Measurements from ENCODE around the gene PDZK1.
"Not testable (repeated sequence)": the region's sequence is repeated elsewhere in the genome, so short reads cannot be mapped to it uniquely, and the experiment has no call there.

Gene PDZK1

GRCh38 chr1:145719230-145720079 lies 12.3 kb upstream of the PDZK1 start, which contains the start of gene CD160:
TSS of gene CD160 (plus strand) at chr1:145719499. CDS start at chr1:145728328, 8,829 bp downstream.
- no peak within 1 kb of the TSS for H3K27ac Mint-ChIP-seq
- DNase-seq: no peak
- H3K4me3 Mint-ChIP-seq: no peak within 1 kb of the TSS
- no peaks in the 10 kb centered on the region for H3K36me3 Mint-ChIP-seq
- CTCF ChIA-PET: interaction anchor here (1.3 to 1.5 kb wide), 3 partner anchors 8 to 86 kb away, joined by 3 to 4 read pairs (median 4); no protein-coding TSS in a partner anchor
- peaks cover 30% of the 10 kb centered on the region for H3K27me3 Mint-ChIP-seq
- peaks cover 17% of the 10 kb centered on the region for H3K4me1 Mint-ChIP-seq
- no peaks in the 10 kb centered on the region for H3K9me3 Mint-ChIP-seq

DNA sequence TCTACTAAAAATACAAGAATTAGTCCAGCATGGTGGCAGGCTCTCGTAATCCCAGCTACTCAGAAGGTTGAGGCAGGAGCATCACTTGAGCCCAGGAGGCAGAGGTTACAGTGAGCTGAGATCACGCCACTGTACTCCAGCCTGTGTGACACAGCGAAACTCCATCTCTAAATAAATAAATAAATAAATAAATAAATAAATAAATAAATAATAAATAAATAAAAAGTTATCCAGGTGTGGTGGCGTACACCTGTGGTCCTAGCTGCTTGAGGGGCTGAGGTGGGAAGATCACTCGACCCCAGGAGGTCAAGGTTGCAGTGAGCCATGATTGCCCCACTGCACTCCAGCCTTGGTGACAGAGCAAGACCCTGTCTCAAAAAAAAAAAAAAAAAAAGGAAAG lies 11.3 kb upstream of the PDZK1 start:
- not testable (repeated sequence) for H3K9me3 Mint-ChIP-seq, H3K4me3 Mint-ChIP-seq, H3K27ac Mint-ChIP-seq, DNase-seq, H3K36me3 Mint-ChIP-seq
- CTCF ChIA-PET: interaction anchor here (1.3 kb wide), 1 partner anchor 26 kb away, joined by 4 read pairs; no protein-coding TSS in a partner anchor
- Mint-ChIP-seq H3K4me1 (peaks cover 17% of the 10 kb centered on the region), H3K27me3 (peaks cover 30% of the 10 kb centered on the region)

GRCh38 chr1:145717833-145718232 lies 10.7 kb upstream of the PDZK1 start:
- Mint-ChIP-seq H3K9me3 (no peaks in the 10 kb centered on the region), H3K4me3 (no peak overlapping the region), H3K4me1 (peaks cover 17% of the 10 kb centered on the region), H3K27me3 (peaks cover 30% of the 10 kb centered on the region), H3K27ac (no peak overlapping the region), H3K36me3 (no peaks in the 10 kb centered on the region)
- no peak for DNase-seq
- CTCF ChIA-PET: no interaction called here

GRCh38 chr1:145716641-145717345 lies 9.6 kb upstream of the PDZK1 start:
- peaks cover 30% of the 10 kb centered on the region for H3K27me3 Mint-ChIP-seq
- DNase-seq: no peak
- no peak overlapping the region for H3K4me3 Mint-ChIP-seq
- no peaks in the 10 kb centered on the region for H3K36me3 Mint-ChIP-seq
- H3K4me1 Mint-ChIP-seq: peaks cover 17% of the 10 kb centered on the region
- H3K9me3 Mint-ChIP-seq: no peaks in the 10 kb centered on the region
- H3K27ac Mint-ChIP-seq: no peak overlapping the region
- CTCF ChIA-PET: no interaction called here

- no peak overlapping the region for H3K4me3 Mint-ChIP-seq
- peaks cover 16% of the 10 kb centered on the region for H3K27me3 Mint-ChIP-seq
- DNase-seq: no peak
- no peaks in the 10 kb centered on the region for H3K36me3 Mint-ChIP-seq
- H3K4me1 Mint-ChIP-seq: peaks cover 6% of the 10 kb centered on the region
- CTCF ChIA-PET: no interaction called here
- no peak overlapping the region for H3K27ac Mint-ChIP-seq
- no peaks in the 10 kb centered on the region for H3K9me3 Mint-ChIP-seq
Observed at GRCh38 chr1:145714524-145715111, 7.5 kb upstream of the PDZK1 start.

DNA sequence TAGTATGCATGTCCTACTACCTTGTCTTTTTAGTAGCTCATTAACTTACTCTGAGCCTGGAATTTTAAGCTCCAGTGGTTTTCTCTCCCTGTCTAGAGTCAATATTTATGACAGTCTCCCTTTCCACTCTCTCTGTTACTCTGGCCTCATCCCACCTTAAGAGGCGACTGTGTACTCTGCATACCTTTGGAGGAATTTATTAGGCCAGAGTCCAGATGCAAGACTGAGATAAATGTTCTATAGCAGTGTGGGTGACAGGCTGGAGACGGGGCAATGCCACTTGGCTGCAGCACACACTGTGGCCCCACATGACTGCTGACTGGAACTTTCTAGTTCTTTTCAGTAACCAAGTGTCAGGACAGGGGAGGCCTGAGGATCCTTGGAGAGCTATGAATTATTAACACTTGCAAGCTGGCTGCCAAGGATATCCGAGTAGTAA lies 4.1 kb upstream of the PDZK1 start:
- CTCF ChIA-PET: interaction anchor here (1.0 kb wide), 1 partner anchor 9 kb away, joined by 4 read pairs; the partner anchor contains the start of gene CD160
- H3K9me3 Mint-ChIP-seq: no peaks in the 10 kb centered on the region
- DNase-seq: no peak
- H3K27me3 Mint-ChIP-seq: peaks cover 29% of the 10 kb centered on the region
- H3K4me1 Mint-ChIP-seq: no peaks in the 10 kb centered on the region
- H3K36me3 Mint-ChIP-seq: no peaks in the 10 kb centered on the region
- no peak overlapping the region for H3K27ac Mint-ChIP-seq
- H3K4me3 Mint-ChIP-seq: no peak overlapping the region

DNA sequence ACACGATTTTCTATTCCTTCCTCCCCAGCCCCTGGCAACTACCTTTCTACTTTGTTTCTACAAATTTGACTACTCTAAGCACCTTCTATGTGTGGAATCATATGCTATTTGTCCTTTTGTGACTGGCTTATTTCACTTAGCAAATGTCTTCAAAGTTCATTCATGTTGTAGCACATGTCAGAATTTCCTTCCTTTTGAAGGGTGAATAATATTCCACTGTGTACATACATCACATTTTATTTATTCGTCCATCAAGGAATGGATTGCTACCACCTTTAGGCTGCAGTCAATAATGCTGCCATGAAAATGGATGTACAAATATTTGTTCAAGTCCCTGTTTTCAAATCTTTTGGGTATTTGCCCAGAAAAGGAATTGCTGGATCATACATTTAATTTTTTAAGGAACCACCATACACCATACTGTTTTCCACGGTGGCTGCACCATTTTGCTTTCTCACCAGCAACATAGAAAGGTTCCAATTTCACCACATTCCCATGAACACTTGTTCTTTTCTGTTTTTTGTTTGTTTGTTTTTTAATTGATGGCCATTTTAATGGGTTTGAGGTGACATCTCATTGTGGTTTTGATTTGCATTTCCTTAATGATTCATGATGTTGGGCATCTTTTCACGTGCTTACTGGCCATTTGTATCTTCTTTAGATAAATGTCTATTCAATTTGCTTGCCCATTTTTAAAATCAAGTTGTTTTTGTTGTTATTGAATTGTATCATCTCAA lies 3.3 kb upstream of the PDZK1 start:
- CTCF ChIA-PET: interaction anchor here (1.0 kb wide), 1 partner anchor 9 kb away, joined by 4 read pairs; the partner anchor contains the start of gene CD160
- Mint-ChIP-seq H3K9me3 (no peaks in the 10 kb centered on the region), H3K27ac (no peak overlapping the region), H3K4me3 (no peak overlapping the region), H3K36me3 (no peaks in the 10 kb centered on the region), H3K4me1 (no peaks in the 10 kb centered on the region), H3K27me3 (peaks cover 29% of the 10 kb centered on the region)
- no peak for DNase-seq

DNA sequence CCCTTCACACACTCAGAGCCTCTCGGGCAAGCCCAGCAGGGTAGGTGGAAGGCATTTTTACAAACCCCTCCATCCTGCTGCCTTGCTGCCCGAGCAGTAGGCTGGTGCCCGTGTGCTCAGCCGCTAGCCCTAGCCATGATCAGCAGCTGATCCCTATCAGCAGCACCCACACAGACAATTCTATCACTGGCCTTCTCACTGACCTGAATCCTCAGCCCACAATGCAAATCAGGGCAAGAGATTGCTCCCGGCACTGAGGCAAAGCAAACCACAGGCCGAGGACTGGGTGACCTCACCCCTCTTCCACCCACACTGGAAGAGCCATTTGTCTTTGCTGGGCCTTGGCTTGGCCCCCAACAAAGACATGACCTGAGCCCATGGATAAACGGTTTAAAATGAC lies 895 bp upstream of the PDZK1 start:
- no peaks in the 10 kb centered on the region for H3K9me3 Mint-ChIP-seq
- DNase-seq: no peak
- peaks cover 49% of the 10 kb centered on the region for H3K27me3 Mint-ChIP-seq
- H3K4me3 Mint-ChIP-seq: no peak overlapping the region
- no peaks in the 10 kb centered on the region for H3K36me3 Mint-ChIP-seq
- H3K27ac Mint-ChIP-seq: no peak overlapping the region
- no peaks in the 10 kb centered on the region for H3K4me1 Mint-ChIP-seq
- CTCF ChIA-PET: no interaction called here

- Mint-ChIP-seq H3K4me1 (no peaks in the 10 kb centered on the region), H3K27me3 (peaks cover 47% of the 10 kb centered on the region), H3K27ac (no peak overlapping the region), H3K36me3 (no peaks in the 10 kb centered on the region), H3K9me3 (no peaks in the 10 kb centered on the region), H3K4me3 (no peak overlapping the region)
- CTCF ChIA-PET: no interaction called here
- no peak for DNase-seq
Observed at GRCh38 chr1:145706086-145706664, 993 bp downstream of the PDZK1 start.

DNA sequence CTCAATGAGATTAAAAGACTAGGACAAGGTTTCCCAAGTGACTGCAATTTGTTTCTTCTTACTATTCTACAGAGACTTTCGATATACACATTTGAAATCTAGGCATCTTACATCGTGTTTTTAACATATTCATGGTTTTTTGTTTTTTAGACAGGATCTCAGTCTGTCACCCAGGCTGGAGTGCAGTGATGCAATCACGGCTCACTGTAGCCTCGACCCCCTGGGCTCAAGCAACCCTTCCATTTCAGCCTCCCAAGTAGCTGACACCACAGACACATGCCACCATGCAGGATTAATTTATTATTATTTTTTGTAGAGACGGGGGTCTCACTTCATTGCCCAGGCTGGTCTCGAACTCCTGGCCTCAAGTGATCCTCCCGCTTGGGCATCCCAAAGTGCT lies 1.5 kb downstream of the PDZK1 start:
- CTCF ChIA-PET: interaction anchor here (2.7 kb wide), 1 partner anchor 15 kb away, joined by 8 read pairs; no protein-coding TSS in a partner anchor
- H3K27ac Mint-ChIP-seq: no peak overlapping the region

DNA sequence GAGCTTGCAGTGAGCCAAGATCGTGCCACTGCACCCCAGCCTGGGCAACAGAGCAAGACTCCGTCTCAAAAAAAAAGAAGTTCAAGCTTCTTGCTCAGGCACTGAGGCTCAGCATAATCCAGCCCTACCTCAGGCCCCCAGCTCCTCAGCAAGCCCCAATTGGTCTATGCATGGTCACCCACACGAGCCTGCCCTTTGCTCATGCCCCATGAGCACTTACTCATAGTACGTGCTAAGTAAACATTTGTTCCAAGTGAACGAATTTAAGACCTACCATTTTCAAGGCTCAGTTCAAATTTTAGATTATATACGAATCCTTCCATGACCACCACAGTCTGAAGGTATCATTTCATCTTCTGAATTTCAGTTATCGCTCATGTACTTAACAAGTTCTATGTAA lies 4.3 kb downstream of the PDZK1 start:
- H3K27ac Mint-ChIP-seq: no peak overlapping the region
- H3K9me3 Mint-ChIP-seq: no peaks in the 10 kb centered on the region
- DNase-seq: no peak
- peaks cover 58% of the 10 kb centered on the region for H3K27me3 Mint-ChIP-seq
- H3K36me3 Mint-ChIP-seq: no peaks in the 10 kb centered on the region
- CTCF ChIA-PET: interaction anchor here (2.7 kb wide), 1 partner anchor 18 kb away, joined by 8 read pairs; no protein-coding TSS in a partner anchor
- H3K4me3 Mint-ChIP-seq: no peak overlapping the region
- H3K4me1 Mint-ChIP-seq: no peaks in the 10 kb centered on the region

More for the DNA sequence above, 1.5 kb downstream of the PDZK1 start:
- Mint-ChIP-seq H3K4me1 (no peaks in the 10 kb centered on the region), H3K4me3 (no peak overlapping the region), H3K36me3 (no peaks in the 10 kb centered on the region), H3K9me3 (no peaks in the 10 kb centered on the region), H3K27me3 (peaks cover 46% of the 10 kb centered on the region)
- DNase-seq: no peak

DNA sequence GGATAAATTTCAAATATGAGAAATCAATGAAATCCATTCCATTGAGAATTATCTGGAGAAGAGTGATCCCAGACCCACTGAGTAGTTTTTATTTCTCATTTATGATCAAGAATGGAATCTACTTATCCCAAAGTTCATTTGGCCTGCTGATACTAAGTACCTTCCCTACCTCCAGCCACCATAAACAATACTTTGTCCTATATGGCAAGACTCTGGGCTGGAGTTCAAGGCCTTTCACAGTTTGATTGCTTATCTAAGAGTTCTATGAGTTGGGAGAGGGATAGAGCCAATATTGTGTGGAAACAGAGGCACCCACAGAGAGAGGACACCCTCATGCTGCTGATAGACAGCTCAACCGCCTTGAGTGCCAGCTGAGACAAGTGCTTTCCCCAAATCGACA lies 5.1 kb downstream of the PDZK1 start:
- Mint-ChIP-seq H3K4me3 (no peak overlapping the region), H3K27ac (no peak overlapping the region), H3K4me1 (no peaks in the 10 kb centered on the region), H3K9me3 (no peaks in the 10 kb centered on the region), H3K36me3 (no peaks in the 10 kb centered on the region), H3K27me3 (peaks cover 54% of the 10 kb centered on the region)
- no peak for DNase-seq
- CTCF ChIA-PET: no interaction called here

- CTCF ChIA-PET: no interaction called here
- Mint-ChIP-seq H3K9me3 (no peaks in the 10 kb centered on the region), H3K36me3 (no peaks in the 10 kb centered on the region), H3K4me1 (no peaks in the 10 kb centered on the region), H3K27ac (no peak overlapping the region), H3K4me3 (no peak overlapping the region), H3K27me3 (peaks cover 53% of the 10 kb centered on the region)
- DNase-seq: no peak
Observed at GRCh38 chr1:145701306-145701862, 5.8 kb downstream of the PDZK1 start.

All from activated naive CD4-positive, alpha-beta T cell treated with anti-CD3 and anti-CD28 coated beads, Interleukin-2, amount 10 ng/mL, durations not matched to agents 7 days and 5 days (primary cell).